ENCODE measurements around the gene ECE1. TPM values are rescaled to one million over a fixed set of nuclear protein-coding genes. Genes with fewer than 3 reads are reported as not detected.

ECE1 gene
- total RNA-seq, 1 donor: 32.6 TPM

- Histone ChIP-seq H3K4me2 (ENCODE audit: insufficient read depth, low read length) (no peak overlapping the region), H3K4me3 (ENCODE audit: insufficient read depth, low read length) (no peak overlapping the region), H4K20me1 (ENCODE audit: insufficient read depth, low read length) (no peaks in the 10 kb centered on the region), H3K27ac (ENCODE audit: low read depth, low read length) (peak overlapping the region; percentile 55), H3K4me1 (ENCODE audit: insufficient read depth, low read length) (peaks cover 22% of the 10 kb centered on the region), H3K79me2 (ENCODE audit: insufficient read depth, low read length) (no peaks in the 10 kb centered on the region), H2AFZ (ENCODE audit: low read length) (no peak overlapping the region), H3K36me3 (ENCODE audit: insufficient read depth, low read length) (peaks cover 4% of the 10 kb centered on the region), H3K9me3 (ENCODE audit: low read depth, low read length) (no peaks in the 10 kb centered on the region), H3K27me3 (ENCODE audit: insufficient read depth, low read length) (no peaks in the 10 kb centered on the region)
- DNase-seq (ENCODE audit: insufficient read length, low spot score, missing footprints): peak; percentile 25
- TF ChIP-seq CTCF (IDR thresholded peaks at IDR 0.05; ENCODE audit: extremely low read depth, low read depth, low read length): no peak
These were observed 9.8 kb downstream of the ECE1 start for GRCh38 chr1:21280482-21280881.

- TF ChIP-seq CTCF (IDR thresholded peaks at IDR 0.05; ENCODE audit: extremely low read depth, low read depth, low read length): no peak
- Histone ChIP-seq H3K4me1 (ENCODE audit: insufficient read depth, low read length) (peaks cover 22% of the 10 kb centered on the region), H3K36me3 (ENCODE audit: insufficient read depth, low read length) (peaks cover under 1% of the 10 kb centered on the region), H3K79me2 (ENCODE audit: insufficient read depth, low read length) (no peaks in the 10 kb centered on the region), H3K4me3 (ENCODE audit: insufficient read depth, low read length) (no peak overlapping the region), H2AFZ (ENCODE audit: low read length) (peak overlapping the region; percentile 8), H3K27me3 (ENCODE audit: insufficient read depth, low read length) (no peaks in the 10 kb centered on the region), H3K4me2 (ENCODE audit: insufficient read depth, low read length) (no peak overlapping the region), H3K27ac (ENCODE audit: low read depth, low read length) (peak overlapping the region; percentile 55), H4K20me1 (ENCODE audit: insufficient read depth, low read length) (no peaks in the 10 kb centered on the region), H3K9me3 (ENCODE audit: low read depth, low read length) (no peaks in the 10 kb centered on the region)
- peak; percentile 72 for DNase-seq (ENCODE audit: insufficient read length, low spot score, missing footprints)
These were observed 10.2 kb downstream of the ECE1 start for GRCh38 chr1:21280011-21280471.

GRCh38 chr1:21278860-21279845, 11.1 kb downstream of the ECE1 start:
- H3K4me1 ChIP-seq (ENCODE audit: insufficient read depth, low read length): peaks cover 22% of the 10 kb centered on the region
- peaks cover 4% of the 10 kb centered on the region for H3K36me3 ChIP-seq (ENCODE audit: insufficient read depth, low read length)
- no peaks in the 10 kb centered on the region for H3K79me2 ChIP-seq (ENCODE audit: insufficient read depth, low read length)
- H3K4me2 ChIP-seq (ENCODE audit: insufficient read depth, low read length): no peak overlapping the region
- H2AFZ ChIP-seq (ENCODE audit: low read length): peak overlapping the region; percentile 8
- H3K27ac ChIP-seq (ENCODE audit: low read depth, low read length): peak overlapping the region; percentile 55
- H3K4me3 ChIP-seq (ENCODE audit: insufficient read depth, low read length): no peak overlapping the region
- peak; percentile 86 for DNase-seq (ENCODE audit: insufficient read length, low spot score, missing footprints)
- no peaks in the 10 kb centered on the region for H4K20me1 ChIP-seq (ENCODE audit: insufficient read depth, low read length)
- no peak for TF ChIP-seq CTCF (IDR thresholded peaks at IDR 0.05; ENCODE audit: extremely low read depth, low read depth, low read length)
- H3K9me3 ChIP-seq (ENCODE audit: low read depth, low read length): no peaks in the 10 kb centered on the region
- no peaks in the 10 kb centered on the region for H3K27me3 ChIP-seq (ENCODE audit: insufficient read depth, low read length)

GRCh38 chr1:21278208-21278859, 11.9 kb downstream of the ECE1 start:
- Histone ChIP-seq H2AFZ (ENCODE audit: low read length) (no peak overlapping the region), H3K9me3 (ENCODE audit: low read depth, low read length) (no peaks in the 10 kb centered on the region), H3K27ac (ENCODE audit: low read depth, low read length) (peak overlapping the region; percentile 1), H3K4me1 (ENCODE audit: insufficient read depth, low read length) (peaks cover 22% of the 10 kb centered on the region), H3K36me3 (ENCODE audit: insufficient read depth, low read length) (peaks cover 5% of the 10 kb centered on the region), H3K79me2 (ENCODE audit: insufficient read depth, low read length) (no peaks in the 10 kb centered on the region), H3K27me3 (ENCODE audit: insufficient read depth, low read length) (no peaks in the 10 kb centered on the region), H3K4me2 (ENCODE audit: insufficient read depth, low read length) (no peak overlapping the region), H3K4me3 (ENCODE audit: insufficient read depth, low read length) (no peak overlapping the region), H4K20me1 (ENCODE audit: insufficient read depth, low read length) (no peaks in the 10 kb centered on the region)
- TF ChIP-seq CTCF (IDR thresholded peaks at IDR 0.05; ENCODE audit: extremely low read depth, low read depth, low read length): no peak
- peak; percentile 57 for DNase-seq (ENCODE audit: insufficient read length, low spot score, missing footprints)
